Peyer's patch (tissue), 4 donors: Measurements from ENCODE around the gene CD300E.

Experiments
- POLR2A ChIP-seq, 2 donors: fragments of 450-650 bp; IDR thresholded peaks; one replicate each; pipeline ENCODE4 v1.5.1; 2017; ENCODE audit warnings: antibody characterized with exemption in 2 of 2, mild to moderate bottlenecking in 2 of 2, moderate library complexity in 2 of 2
- TF ChIP-seq, protein P1 (sequence below), 6 experiments: fragments of 450-650 bp in 4 of 6; fragments of 200-600 bp in 2 of 6; sonication (generic) in 1 of 6; IDR thresholded peaks; one replicate each; pipeline ENCODE4 v1.5.1; 2017 to 2019; ENCODE audit warnings: antibody characterized with exemption in 6 of 6, mild to moderate bottlenecking in 3 of 6, moderate library complexity in 1 of 6

- TF ChIP-seq, protein P1, sequence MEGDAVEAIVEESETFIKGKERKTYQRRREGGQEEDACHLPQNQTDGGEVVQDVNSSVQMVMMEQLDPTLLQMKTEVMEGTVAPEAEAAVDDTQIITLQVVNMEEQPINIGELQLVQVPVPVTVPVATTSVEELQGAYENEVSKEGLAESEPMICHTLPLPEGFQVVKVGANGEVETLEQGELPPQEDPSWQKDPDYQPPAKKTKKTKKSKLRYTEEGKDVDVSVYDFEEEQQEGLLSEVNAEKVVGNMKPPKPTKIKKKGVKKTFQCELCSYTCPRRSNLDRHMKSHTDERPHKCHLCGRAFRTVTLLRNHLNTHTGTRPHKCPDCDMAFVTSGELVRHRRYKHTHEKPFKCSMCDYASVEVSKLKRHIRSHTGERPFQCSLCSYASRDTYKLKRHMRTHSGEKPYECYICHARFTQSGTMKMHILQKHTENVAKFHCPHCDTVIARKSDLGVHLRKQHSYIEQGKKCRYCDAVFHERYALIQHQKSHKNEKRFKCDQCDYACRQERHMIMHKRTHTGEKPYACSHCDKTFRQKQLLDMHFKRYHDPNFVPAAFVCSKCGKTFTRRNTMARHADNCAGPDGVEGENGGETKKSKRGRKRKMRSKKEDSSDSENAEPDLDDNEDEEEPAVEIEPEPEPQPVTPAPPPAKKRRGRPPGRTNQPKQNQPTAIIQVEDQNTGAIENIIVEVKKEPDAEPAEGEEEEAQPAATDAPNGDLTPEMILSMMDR (IDR thresholded peaks at IDR 0.05): no peak
- TF ChIP-seq POLR2A (IDR thresholded peaks at IDR 0.05): no peak
Measured at GRCh38 chr17:74603037-74603635, 20.4 kb downstream of the CD300E start.
